Stimulated activated CD4-positive, alpha-beta T cell treated with anti-CD3 and anti-CD28 coated beads, Interleukin-12 subunit alpha, Interleukin-12 subunit beta, amount 100 ng/mL, for 24 hours (primary cell): Measurements from ENCODE around the gene KDF1.

Source experiments
- DNase-seq, 2 experiments: peaks; one replicate each; pipeline ENCODE4 v3.0.0-alpha.2; 2020; ENCODE audit warnings: low read depth in 2 of 2

Gene KDF1, protein sequence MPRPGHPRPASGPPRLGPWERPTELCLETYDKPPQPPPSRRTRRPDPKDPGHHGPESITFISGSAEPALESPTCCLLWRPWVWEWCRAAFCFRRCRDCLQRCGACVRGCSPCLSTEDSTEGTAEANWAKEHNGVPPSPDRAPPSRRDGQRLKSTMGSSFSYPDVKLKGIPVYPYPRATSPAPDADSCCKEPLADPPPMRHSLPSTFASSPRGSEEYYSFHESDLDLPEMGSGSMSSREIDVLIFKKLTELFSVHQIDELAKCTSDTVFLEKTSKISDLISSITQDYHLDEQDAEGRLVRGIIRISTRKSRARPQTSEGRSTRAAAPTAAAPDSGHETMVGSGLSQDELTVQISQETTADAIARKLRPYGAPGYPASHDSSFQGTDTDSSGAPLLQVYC

DNA sequence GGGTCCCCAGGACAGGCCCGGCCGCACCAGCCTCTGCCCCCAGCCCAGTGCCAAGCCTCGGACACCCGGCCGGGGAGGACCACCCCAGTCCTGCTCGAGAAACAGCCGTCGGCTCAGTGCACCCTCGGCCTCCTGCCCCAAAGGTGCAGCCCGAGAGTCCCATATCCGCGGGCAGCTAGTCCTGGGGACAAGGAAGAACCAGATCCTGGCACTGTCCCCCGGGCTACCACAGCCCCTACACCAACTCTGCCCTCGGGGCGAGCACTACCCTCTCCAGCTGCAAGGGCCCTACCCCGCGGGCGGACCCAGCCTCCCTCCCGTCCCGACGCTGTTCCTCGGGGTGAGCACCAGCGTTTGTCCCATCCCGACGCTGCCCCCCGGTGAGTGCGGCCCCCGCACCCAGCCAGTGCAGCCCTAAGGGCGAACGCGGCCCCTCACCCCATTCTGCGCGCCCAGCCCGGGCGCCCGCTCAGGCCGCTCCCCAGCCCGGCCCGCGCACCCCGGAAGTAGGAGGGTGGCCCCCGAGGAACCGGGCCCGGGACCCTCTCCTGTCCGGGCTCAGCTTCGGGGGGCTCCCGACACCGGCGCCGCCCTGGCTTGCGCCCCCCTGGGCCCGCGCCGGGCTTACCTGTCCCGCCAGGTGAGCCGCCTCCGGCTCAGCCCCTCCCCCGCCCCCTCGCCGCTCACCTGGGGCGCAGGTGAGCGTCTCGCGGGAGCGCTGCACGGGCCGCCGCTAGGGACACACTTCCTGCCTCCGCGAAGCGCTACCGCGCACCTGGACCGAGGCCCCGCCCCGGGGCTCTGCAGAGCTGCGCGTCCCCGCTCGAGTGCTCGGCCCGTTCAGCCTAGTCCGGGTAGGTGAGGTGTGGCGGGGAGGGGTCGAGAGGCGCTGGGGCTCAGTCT lies at the start of gene KDF1:
TSS of gene KDF1 (minus strand) at position 747 of the 903 bp plus-strand sequence. CDS start 8,088 bp downstream, outside the sequence.
- DNase-seq, result no peak

DNA sequence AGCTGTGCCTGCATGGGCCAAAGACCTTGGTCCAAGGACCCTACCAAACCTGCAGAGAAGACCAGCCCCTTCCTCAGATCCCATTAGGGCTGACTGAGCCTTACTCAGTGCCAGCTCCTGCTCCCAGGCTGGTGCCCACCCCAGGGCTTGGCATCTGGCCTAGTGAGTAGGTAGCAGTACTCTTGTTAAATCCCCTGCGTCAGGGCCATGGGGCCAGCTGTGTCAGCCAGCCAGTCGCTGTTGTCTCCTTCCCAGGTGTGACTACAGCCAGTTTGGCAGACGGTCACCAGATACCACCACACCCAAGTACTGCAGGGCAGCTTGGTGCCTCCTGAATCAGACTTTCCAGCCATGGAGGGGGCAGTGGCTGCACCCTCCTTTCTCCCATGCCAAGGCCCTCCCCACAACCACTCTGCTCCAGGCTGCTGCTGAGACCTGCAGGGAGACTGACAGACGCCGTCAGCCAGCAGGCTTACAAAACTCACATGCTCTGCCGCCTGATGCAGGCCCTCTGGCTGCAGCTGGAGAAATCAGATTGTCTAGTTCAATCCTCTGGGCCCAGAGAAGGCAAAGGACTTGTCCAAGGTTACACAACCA lies 49.4 kb upstream of the KDF1 start:
- DNase-seq, result no peak

DNA sequence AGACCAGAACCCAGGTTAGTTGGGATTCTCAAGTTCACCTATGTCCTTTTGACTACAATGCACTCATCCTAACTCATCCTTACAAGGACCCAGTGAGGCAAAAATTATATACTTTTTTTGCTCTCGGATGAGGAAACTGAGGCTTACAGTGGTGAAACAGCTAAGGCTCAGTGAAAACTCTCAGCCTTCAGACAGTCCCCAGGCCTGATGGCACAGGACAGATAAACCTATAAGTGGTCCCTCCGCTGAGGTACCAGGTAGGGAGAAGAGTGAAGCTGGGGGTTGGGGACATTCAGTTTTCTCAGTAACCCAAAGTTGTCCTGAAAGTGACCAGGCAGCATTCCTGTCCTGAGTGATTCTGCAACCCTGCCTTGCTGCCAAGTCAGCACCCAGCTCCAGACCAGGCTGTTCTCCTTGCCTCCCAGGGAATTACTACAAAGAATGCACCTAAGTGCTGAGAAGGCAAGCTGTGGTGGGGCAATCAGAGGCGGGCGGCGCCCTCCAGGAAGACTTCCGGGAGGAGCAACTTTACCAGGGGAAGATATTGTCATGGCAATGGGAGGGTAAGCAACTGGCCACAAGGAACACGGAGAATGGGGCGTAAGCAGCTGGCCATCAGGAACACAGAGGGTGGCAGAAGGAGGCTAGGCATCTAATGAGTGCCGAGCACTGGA lies 47.8 kb upstream of the KDF1 start:
- DNase-seq, result no peak

DNA sequence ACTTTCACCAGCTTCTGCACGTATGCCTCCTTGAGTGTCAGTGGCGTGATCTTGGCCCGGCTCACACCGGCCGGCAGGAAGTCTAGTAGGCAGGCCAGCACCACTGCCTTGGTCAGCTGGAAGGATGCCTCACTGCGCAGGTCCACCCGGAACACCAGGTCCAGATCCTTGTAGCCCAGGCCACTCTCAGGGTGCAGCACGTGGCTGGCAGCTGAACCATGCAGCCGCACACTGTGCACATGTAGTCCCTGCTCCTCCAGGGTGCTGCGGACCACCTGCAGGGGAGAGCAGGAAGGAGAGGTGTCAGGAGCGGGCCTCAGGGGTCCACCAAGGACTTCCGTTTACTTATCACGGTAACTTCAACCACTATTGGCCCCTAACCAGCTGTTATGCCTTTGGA lies 46.4 kb upstream of the KDF1 start:
- DNase-seq, result no peak

DNA sequence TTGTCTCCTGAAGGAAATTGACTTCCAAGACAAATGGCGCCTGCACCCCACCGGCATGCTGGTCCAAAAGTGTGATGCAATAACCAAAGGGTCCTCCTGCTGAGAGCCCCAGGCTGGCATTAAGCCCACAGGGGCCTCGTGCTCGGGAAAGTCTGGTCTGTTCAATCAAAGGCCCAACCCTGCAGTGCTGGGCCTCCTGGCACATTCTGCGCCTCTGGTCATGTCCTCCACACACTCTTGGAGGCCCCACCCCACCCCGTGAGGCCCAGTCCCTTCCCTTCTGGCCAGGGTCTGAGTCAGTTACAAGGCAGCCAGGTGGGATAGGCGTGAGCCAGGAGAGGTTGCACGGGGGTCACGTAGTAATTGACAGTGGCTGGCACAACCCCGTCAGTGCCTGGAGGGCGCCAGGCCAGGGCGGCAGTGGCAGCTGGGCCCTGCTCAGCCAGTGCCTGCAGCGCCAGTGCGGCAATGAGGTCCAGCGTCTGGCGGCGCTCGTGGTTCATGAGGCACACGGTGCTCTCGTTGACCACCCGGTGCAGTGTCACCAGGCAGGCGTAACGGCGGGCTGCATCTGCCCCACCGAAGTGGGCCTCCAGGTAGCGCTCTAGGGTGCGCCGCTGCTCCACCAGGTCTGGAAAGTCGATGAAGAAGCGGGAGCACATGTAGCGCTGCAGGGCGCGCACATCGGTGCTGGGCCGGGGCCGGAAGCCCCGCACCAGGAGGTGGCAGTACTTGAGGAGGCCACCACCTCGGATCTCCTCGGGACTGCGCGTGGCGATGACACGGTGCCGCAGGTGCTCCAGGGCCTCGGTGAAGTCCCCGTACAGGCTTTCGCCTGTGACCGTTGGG lies 45.6 kb upstream of the KDF1 start:
- DNase-seq, result no peak

DNA sequence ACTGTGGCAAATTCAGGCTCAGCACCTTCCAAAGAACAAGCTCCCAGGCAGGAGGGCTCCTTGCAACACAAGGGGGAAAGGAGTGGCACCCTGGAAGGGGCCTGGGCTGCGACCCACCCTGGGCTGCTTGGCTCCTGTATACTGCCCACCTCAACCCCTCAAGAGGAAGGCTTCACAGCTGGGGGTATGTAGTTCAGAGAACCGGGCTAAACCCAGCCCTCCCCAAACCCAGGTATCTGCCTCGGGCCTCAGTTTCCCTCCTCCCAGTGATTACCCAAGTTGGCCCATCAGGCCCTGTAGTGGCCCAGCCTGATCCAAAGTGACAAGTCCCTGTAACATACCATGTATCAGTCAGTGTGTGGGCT lies 44.9 kb upstream of the KDF1 start:
- no peak for DNase-seq

DNA sequence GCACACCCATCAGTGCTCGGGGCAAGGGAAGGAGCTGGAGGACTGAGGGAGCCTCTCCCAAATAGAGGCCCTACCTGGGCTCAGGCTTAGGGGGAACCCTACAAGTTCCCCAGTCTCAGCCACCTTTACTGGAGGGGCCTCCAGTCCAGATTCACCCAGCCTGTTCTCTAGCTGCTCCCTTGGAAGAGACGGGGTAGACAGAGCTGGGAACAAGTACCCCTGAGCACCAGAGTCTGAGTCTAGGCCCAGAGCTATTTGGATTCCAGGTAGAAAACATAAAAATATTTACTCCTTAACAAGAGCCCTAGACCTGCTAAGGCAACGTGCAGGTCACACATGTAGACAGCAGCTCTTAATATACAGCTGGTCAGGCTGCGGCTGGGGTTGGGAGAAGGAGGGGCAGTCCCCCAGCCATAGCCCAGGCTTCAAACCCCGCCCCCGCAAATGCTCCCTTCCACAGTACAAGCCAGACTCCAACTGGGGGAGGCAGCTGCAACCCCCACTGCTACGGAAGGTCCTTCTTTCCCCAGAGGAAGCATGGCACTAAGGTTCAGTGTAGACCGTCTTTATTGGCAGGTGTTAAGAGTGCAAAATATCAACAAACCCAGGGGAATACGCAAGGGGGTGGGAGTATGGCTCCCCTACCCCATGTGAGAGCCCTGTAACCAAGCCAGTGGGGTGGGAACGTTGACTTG lies 44.4 kb upstream of the KDF1 start:
- no peak for DNase-seq

DNA sequence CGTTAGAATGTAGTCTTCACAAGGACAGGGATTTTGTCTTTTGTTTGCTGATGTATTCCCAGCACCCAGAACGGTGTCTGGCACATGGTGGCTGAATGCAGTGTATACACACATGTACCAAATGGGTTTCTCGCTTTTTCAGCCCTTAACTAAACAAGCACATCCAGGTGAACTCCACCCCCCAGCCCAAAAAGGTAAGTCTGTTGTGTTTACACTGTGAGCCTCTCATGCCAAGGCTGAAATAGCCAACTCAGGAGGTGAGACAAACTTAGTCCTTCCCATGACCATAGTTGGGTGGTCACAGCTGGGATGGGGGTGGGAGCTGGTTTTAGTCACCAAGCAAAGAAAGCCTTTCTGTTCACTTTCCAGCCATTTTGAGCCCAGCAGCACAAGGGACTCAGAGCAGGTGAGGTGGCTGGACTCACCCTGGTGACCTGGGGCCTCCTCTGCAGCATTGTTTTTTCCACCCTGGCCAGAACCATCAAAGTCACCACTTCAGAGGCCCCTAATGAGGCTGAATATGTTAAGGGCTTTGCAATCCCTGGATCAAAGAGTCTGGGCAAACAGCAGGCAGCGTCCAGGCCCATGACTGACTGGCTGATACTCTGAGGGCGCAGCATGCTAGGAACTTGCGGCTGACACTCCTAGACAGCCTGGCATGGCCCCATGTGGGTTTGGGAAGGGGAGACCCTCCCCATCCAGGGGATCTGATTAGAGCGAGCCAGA lies 43.6 kb upstream of the KDF1 start:
- no peak for DNase-seq

DNA sequence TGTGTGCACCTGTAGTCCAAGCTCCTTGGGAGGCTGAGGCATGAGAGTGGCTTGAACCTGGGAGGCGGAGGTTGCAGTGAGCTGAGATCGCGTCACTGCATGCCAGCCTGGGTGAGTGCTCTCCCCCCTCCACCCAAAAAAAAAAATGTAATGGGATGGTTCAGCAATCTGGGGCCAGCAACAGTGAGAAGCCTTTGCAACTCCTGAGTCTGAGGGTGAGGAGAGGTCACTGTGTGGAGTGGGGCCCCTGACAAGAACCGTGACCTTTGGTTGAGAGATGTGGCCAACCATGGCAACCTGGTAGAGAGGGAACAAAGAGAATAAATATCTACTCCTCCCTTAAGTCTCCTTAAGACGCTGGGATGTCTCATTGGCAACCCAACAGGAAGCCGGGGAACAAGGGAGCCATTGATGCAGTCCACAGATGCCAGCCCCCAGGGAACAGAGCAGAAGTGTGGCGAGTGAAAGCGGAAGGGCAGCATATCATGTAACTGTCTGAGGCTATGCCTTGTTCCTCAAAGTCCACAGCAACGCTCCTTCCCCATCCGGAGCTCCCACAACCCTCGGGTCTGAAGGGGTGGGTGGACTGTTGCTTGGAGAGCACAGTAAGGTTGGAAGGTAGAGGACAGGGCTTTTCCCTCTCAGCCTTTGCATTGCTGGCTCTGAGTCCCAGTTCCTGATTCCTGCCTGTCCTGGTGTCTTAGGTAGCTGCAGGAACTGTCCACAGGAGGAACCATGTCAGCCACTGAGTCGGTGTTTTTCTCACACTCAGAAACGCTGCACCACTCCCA lies 41.5 kb upstream of the KDF1 start:
- no peak for DNase-seq

DNA sequence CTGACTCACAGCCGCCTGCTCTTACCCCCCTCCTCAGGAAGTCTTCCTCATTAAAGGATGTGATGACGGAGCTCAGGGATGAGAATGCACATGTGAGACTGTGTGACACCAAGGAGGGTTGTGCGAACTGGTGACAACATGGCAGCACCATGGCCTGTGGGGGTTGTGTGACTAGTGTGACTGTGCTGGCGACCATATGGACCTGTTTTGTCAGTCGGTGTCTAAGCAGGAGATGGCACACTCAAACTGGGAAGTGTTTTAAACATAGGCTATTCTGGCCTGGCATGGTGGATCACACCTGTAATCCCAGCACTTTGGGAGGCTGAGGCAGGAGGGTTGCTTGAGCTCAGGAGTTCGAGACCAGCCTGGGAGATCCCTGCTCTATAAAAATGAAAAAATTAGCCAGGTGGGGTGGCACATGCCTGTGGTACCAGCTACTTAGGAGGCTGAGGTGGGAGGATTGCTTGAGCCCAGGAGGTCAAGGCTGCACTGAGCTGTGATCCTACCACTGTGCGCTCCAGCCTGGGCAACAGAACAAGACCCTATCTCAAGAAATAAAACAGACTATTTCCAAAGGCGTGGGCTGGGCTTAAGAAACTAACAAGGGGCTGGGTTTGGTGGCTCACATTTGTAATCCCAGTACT lies 40.7 kb upstream of the KDF1 start:
- DNase-seq, result no peak

DNA sequence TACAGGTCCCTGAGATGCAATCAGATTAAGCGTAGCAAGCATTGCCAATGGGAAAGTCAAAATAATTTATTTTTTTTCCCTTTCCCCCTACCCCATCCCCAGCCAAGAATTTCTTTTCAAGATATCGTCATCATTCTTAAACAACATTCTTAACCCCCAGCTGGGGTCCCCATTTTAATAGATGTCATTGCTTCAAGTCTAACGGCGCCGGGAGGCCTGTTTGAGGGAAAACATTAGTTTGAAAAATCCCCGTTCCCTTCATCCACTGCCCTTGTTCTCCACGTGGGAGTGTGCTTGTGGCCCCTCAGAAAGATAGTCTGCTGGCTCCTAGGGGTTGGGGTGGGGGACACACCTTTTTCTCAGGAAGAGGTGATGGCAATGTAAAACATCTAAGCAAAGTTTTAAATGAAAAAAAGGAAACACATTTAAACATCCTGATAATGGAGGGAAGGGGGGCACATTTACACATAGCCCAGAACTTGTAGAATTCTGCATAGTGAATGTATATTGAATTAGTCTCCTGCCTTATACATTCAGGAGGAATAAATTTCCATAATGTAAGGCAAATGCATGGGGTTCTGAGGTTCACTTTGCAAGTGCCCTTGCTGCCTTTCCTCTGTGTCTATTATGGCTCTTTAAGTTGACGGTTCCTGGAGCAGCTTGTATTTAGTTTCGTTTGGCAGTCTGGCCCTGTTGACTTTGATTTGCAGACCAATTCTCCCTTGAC lies 40.0 kb upstream of the KDF1 start:
- DNase-seq, result no peak

DNA sequence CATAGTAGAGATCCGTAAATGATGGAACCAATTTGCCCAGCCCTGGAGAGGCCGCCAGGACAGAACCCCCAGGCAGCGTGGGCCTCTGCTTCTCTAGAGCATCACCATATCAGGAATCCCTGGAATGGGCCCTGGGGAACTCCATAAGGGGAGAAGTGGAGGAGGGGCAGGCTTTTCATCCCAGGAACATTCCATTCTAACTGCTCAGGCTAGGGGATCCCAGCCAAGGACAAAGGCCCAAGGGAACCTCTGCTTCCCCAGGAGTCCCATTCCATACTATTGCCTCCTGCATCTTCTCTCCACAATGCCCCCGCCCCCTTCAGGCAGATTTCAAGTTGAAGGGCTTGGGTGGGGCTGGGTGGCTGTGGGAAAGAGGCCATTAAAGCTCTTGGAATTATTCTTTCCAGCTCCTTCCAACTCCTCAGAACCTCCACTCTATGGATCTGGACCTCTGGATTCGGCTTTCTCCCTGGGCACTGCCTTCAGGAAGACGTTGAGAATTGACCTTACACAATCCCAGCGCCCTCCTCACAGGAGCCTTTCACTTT lies 39.2 kb upstream of the KDF1 start:
- DNase-seq, result no peak

DNA sequence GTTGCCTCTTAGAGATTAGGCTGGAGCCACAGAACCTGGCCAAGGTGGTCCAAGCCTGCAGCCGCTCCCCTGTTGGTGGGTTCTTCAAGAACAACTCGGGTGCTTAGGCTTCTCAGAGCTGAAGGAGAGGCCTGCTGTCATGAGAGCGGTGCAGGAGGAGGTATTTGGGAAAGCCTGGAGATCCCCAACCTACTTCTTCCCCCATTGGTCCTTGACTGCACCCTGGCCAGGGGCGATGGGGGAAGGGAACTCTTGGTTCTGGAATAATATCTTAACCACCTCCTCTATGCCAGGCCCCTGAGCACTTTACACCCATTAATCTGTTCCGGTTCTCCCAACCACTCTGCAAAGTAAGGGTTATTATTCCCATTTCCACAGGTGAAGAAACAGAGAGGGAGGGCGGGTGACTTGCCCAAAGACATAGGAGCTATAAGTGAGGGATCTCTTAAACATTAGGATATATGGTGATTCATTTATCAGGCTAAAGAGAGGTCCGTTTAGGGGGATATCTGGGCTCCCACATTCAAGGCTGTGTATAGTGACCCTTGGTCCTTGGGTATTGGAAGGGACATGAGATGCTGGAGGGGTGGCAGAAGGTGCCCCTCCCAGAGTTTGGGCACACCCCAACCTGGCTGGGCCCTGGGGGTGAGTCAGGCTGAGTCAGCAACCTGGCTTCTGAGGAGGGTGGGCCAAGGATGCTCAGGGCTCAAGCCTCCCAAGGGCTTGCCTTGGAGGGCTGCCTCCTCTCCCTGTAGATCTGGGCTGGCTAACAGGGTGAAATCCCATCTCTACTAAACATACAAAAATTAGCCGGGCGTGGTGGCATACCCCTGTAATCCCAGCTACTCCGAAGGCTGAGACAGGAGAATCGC lies 38.4 kb upstream of the KDF1 start:
- DNase-seq, result no peak

DNA sequence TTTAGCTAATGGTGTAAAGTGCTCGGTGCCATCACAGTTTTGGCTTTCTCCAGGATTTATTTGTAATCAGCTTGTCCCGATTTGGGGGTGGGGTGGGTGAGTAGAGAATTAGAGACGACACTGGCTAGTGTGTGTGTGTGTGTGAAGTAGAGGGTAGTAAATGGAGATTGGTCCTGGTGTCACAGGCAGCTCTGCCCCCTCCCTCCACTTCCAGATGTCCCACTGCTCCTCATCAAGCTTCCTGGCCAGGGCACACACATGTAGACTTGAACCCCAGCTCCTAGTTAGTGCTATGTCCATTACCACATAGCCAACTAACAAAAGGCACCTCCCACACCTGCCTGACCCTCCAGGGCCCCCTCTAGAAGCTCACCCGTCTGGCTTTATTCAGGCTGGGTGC lies 36.4 kb upstream of the KDF1 start:
- DNase-seq, result no peak

DNA sequence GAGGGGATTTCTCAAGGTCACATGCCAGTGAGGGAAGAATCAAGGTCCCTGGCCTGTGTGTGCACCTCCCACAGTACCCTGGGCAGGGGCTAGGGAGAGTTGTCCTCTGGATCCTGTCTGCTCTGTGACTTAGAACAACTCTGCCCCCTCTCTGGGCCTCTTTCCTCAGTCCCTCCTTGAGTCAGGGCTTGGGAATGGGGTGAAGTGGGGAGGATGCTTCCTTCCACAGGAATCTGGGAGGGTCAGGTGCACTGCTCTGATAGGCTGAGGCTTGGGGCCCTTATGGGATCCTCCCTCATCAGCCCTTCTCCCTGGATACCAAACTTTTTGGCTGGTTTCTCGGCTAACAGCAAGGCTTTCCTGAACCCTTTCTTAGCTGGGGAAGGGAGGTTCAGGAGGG lies 35.8 kb upstream of the KDF1 start:
- no peak for DNase-seq

DNA sequence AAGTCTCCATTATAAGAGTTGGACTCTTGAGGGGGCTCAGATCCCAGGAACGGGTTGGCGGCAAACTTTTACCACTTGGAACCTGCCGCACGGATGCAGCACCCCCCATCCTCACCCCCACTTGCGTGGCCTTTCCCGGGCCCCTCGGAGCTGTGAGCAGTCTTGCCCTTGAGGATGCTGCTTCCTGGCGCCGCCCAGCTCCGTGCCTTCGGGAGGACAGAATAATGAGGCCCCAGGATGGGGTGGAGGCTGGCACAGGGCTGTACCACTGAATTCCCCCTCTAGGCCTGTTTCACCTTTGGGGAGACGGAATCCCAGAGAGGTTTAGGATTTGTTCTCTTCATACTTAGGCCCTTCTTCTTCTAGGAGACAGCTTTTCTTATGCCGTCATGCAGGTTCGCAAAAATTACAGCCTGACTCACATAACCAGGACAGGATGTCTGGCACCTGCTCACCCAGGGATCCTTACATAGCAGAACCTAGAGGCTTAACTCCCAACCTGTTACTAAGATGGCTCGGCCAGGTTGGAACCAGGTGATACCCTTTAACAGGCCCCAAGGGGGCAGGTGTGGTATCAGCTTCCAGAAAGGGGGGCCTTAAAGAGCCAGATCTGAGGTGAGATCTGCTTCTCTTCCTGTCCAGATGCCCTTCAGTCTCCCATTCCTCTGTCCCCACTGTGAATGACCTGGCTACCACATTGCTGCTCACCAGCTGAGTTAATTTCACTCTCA lies 34.7 kb upstream of the KDF1 start:
- no peak for DNase-seq
